HepG2 (cell line): Measurements from ENCODE around the gene CMTM3. TPM values are rescaled to one million over a fixed set of nuclear protein-coding genes. Genes with fewer than 3 reads are reported as not detected.

Source experiments
- GPN1 ChIP-seq: sonication (generic); formaldehyde crosslinking; IDR thresholded peaks from 2 replicates; pipeline ENCODE4 v1.5.1; 2020; ENCODE audit warnings: missing genetic modification reagents, borderline replicate concordance
- KLF9 ChIP-seq: IDR thresholded peaks from 2 replicates; pipeline ENCODE4 v1.6.1; 2016; ENCODE audit warnings: low read depth
- MAZ ChIP-seq, 2 experiments: sonication (generic) in 1 of 2; formaldehyde crosslinking in 1 of 2; IDR thresholded peaks; 2 replicates each; pipeline versions ENCODE4 v1.5.0 to v1.6.1; 2012 to 2020; ENCODE audit warnings: low read depth in 2 of 2, mild to moderate bottlenecking in 2 of 2, borderline replicate concordance in 1 of 2, improper control_type of control experiment in 1 of 2, low read length in 1 of 2, missing genetic modification reagents in 1 of 2, moderate library complexity in 1 of 2
- RCOR2 ChIP-seq: IDR thresholded peaks from 2 replicates; pipeline ENCODE4 v1.6.1; 2016; ENCODE audit warnings: missing biosample characterization, missing genetic modification reagents
- SMYD3 ChIP-seq: sonication (generic); formaldehyde crosslinking; IDR thresholded peaks from 2 replicates; pipeline ENCODE4 v1.8.1; 2023; ENCODE audit warnings: mild to moderate bottlenecking, missing genetic modification reagents
- SP1 ChIP-seq, 2 experiments: fragments of 450-650 bp in 1 of 2; sonication (generic) in 1 of 2; formaldehyde crosslinking in 1 of 2; IDR thresholded peaks; 2 replicates each; pipeline versions ENCODE4 v1.4.0 to v1.6.1; 2016 to 2020; ENCODE audit warnings: missing genetic modification reagents in 1 of 2
- ZKSCAN1 ChIP-seq: fragments of 150-350 bp; IDR thresholded peaks from 2 replicates; pipeline ENCODE4 v1.6.1; 2014; ENCODE audit warnings: low read length
- ZNF10 ChIP-seq: sonication (generic); formaldehyde crosslinking; IDR thresholded peaks from 2 replicates; pipeline ENCODE4 v1.4.0; 2020; ENCODE audit warnings: mild to moderate bottlenecking, low read depth, missing genetic modification reagents, borderline replicate concordance
- ZNF235 ChIP-seq: sonication (generic); formaldehyde crosslinking; IDR thresholded peaks from 2 replicates; pipeline ENCODE4 v1.8.1; 2023; ENCODE audit warnings: mild to moderate bottlenecking, missing genetic modification reagents, borderline replicate concordance
- ZNF331 ChIP-seq: sonication (generic); formaldehyde crosslinking; IDR thresholded peaks from 2 replicates; pipeline ENCODE4 v1.4.0; 2020; ENCODE audit warnings: missing genetic modification reagents
- ZNF780A ChIP-seq: sonication (generic); formaldehyde crosslinking; IDR thresholded peaks from 2 replicates; pipeline ENCODE4 v1.8.0; 2022; ENCODE audit warnings: mild to moderate bottlenecking, missing genetic modification reagents, moderate library complexity
- ZNF790 ChIP-seq: sonication (generic); formaldehyde crosslinking; IDR thresholded peaks from 2 replicates; pipeline ENCODE4 v1.8.0; 2022; ENCODE audit warnings: missing genetic modification reagents, mild to moderate bottlenecking, borderline replicate concordance
- polyA plus RNA-seq, 8 experiments: library from polyadenylated mRNA; depleted of rRNA in 3 of 8; stranded (reverse) in 7 of 8; unstranded in 1 of 8; fragments of >200 nt; fragmentation: Illumina TruSeq in 4 of 8; extraction: Trizol in 4 of 8; gene quantifications; 2 replicates each; pipeline versions ENCODE4 v1.2.1 to v1.2.3, GENCODE V29; 2011 to 2016; ENCODE audit warnings: low read depth in 4 of 8, missing spikeins in 1 of 8, mixed read lengths in 1 of 8; ENCODE audit not compliant: insufficient read depth in 1 of 8
- total RNA-seq, 5 experiments: library from RNA; depleted of rRNA; stranded (reverse); fragments of >200 nt; fragmentation: Illumina TruSeq; extraction: Trizol; gene quantifications; 2 replicates each; pipeline ENCODE4 v1.2.3, GENCODE V29; 2016; ENCODE audit warnings: low read depth in 1 of 5
- TF ChIP-seq, protein P1 (sequence below): sonication (generic); formaldehyde crosslinking; IDR thresholded peaks from 2 replicates; pipeline ENCODE4 v1.4.0; 2020; ENCODE audit warnings: mild to moderate bottlenecking, missing genetic modification reagents
- TF ChIP-seq, protein P2 (sequence below): sonication (generic); formaldehyde crosslinking; IDR thresholded peaks from 2 replicates; pipeline ENCODE4 v1.5.0; 2020; ENCODE audit warnings: mild to moderate bottlenecking, missing genetic modification reagents
- TF ChIP-seq, protein P3 (sequence below): sonication (generic); formaldehyde crosslinking; IDR thresholded peaks from 2 replicates; pipeline ENCODE4 v1.8.0; 2022; ENCODE audit warnings: mild to moderate bottlenecking, missing genetic modification reagents, borderline replicate concordance
- TF ChIP-seq, protein P4 (sequence below), 2 experiments: sonication (generic) in 1 of 2; formaldehyde crosslinking in 1 of 2; IDR thresholded peaks; 2 replicates each; pipeline versions ENCODE4 v1.4.0 to v1.6.1; 2018 to 2020; ENCODE audit warnings: missing genetic modification reagents in 2 of 2, borderline replicate concordance in 1 of 2, low read depth in 1 of 2, mild to moderate bottlenecking in 1 of 2, missing biosample characterization in 1 of 2
- TF ChIP-seq, protein P5 (sequence below): sonication (generic); formaldehyde crosslinking; IDR thresholded peaks from 2 replicates; pipeline ENCODE4 v1.5.0; 2020; ENCODE audit warnings: mild to moderate bottlenecking, low read depth, missing genetic modification reagents, borderline replicate concordance

Gene CMTM3
- total and polyA plus RNA-seq, 2 of the 13 experiments (the other 11 are each of a cell fraction or from before 2014, with no cell fraction given) = 29.2 to 48.7 TPM

DNA sequence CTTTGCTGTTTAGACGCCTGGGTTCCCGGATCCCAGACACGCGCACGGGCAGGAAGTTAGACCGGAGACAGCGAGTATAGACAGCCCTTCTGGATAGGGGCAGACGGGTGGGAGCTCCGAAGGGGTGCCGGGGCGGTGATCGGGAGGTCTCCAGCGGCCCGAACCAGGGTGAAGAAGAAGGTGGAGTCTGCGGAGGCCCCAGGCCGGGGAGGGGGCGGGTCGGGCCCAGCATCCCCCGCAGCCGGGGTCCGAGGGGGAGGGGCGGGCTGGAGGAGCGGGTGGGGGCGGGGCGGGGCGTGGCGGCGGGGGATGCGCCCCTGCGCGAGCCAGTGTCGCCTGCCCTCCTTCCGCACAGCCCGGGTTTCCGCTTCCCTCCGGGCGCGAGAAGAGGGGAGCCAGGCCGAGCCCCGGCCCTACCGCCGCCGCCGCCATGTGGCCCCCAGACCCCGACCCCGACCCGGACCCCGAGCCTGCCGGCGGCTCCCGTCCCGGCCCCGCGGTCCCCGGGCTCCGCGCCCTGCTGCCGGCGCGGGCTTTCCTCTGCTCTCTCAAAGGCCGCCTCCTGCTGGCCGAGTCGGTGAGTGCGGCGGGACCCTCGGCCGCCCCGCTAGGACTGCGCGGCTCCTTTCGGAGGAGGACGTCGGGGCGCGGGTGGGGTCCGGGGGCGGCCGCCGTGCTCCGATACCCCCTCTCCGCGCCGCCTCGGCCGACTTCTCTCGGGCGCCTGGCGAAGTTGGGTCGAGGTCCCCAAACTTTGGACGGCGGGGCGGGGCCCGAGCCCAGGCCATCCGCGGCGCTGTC is at the start of gene CMTM3 (continued):
- TF ChIP-seq ZNF10 (CRISPR knock-in tag) (no peak), SP1 (IDR thresholded peaks at IDR 0.05) (no peak), SP1 (CRISPR knock-in tag; IDR thresholded peaks at IDR 0.05) (0 out of 2 replicates have a peak, but pooled peaks have one; percentile 14), SMYD3 (no peak), GPN1 (CRISPR knock-in tag) (no peak), ZNF331 (CRISPR knock-in tag) (no peak; the same call in 1 of the 2 replicates), MAZ (IDR thresholded peaks at IDR 0.05; ENCODE audit: borderline replicate concordance, low read depth, low read length) (no peak), MAZ (CRISPR knock-in tag; IDR thresholded peaks at IDR 0.05; ENCODE audit: low read depth) (no peak), ZNF790 (CRISPR knock-in tag) (no peak), ZKSCAN1 (no peak), ZNF780A (CRISPR knock-in tag) (no peak), RCOR2 (CRISPR knock-in tag) (no peak), ZNF235 (CRISPR knock-in tag) (no peak), KLF9 (CRISPR knock-in tag) (no peak)
- TF ChIP-seq, protein P1, sequence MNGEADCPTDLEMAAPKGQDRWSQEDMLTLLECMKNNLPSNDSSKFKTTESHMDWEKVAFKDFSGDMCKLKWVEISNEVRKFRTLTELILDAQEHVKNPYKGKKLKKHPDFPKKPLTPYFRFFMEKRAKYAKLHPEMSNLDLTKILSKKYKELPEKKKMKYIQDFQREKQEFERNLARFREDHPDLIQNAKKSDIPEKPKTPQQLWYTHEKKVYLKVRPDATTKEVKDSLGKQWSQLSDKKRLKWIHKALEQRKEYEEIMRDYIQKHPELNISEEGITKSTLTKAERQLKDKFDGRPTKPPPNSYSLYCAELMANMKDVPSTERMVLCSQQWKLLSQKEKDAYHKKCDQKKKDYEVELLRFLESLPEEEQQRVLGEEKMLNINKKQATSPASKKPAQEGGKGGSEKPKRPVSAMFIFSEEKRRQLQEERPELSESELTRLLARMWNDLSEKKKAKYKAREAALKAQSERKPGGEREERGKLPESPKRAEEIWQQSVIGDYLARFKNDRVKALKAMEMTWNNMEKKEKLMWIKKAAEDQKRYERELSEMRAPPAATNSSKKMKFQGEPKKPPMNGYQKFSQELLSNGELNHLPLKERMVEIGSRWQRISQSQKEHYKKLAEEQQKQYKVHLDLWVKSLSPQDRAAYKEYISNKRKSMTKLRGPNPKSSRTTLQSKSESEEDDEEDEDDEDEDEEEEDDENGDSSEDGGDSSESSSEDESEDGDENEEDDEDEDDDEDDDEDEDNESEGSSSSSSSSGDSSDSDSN (CRISPR knock-in tag) = no peak; the same call in 1 of the 2 replicates
- TF ChIP-seq, protein P2, sequence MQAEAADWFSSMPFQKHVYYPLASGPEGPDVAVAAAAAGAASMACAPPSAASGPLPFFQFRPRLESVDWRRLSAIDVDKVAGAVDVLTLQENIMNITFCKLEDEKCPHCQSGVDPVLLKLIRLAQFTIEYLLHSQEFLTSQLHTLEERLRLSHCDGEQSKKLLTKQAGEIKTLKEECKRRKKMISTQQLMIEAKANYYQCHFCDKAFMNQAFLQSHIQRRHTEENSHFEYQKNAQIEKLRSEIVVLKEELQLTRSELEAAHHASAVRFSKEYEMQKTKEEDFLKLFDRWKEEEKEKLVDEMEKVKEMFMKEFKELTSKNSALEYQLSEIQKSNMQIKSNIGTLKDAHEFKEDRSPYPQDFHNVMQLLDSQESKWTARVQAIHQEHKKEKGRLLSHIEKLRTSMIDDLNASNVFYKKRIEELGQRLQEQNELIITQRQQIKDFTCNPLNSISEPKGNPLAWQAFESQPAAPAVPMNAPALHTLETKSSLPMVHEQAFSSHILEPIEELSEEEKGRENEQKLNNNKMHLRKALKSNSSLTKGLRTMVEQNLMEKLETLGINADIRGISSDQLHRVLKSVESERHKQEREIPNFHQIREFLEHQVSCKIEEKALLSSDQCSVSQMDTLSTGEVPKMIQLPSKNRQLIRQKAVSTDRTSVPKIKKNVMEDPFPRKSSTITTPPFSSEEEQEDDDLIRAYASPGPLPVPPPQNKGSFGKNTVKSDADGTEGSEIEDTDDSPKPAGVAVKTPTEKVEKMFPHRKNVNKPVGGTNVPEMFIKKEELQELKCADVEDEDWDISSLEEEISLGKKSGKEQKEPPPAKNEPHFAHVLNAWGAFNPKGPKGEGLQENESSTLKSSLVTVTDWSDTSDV (CRISPR knock-in tag) = peak; percentile 51; the same call in 1 of the 2 replicates
- TF ChIP-seq, protein P3, sequence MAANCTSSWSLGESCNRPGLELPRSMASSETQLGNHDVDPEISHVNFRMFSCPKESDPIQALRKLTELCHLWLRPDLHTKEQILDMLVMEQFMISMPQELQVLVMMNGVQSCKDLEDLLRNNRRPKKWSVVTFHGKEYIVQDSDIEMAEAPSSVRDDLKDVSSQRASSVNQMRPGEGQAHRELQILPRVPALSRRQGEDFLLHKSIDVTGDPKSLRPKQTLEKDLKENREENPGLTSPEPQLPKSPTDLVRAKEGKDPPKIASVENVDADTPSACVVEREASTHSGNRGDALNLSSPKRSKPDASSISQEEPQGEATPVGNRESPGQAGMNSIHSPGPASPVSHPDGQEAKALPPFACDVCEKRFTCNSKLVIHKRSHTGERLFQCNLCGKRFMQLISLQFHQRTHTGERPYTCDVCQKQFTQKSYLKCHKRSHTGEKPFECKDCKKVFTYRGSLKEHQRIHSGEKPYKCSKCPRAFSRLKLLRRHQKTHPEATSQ (CRISPR knock-in tag) = no peak
- TF ChIP-seq, protein P4, sequence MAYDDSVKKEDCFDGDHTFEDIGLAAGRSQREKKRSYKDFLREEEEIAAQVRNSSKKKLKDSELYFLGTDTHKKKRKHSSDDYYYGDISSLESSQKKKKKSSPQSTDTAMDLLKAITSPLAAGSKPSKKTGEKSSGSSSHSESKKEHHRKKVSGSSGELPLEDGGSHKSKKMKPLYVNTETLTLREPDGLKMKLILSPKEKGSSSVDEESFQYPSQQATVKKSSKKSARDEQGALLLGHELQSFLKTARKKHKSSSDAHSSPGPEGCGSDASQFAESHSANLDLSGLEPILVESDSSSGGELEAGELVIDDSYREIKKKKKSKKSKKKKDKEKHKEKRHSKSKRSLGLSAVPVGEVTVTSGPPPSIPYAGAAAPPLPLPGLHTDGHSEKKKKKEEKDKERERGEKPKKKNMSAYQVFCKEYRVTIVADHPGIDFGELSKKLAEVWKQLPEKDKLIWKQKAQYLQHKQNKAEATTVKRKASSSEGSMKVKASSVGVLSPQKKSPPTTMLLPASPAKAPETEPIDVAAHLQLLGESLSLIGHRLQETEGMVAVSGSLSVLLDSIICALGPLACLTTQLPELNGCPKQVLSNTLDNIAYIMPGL (CRISPR knock-in tag; IDR thresholded peaks at IDR 0.05; ENCODE audit: borderline replicate concordance in 1 of 2, low read depth in 1 of 2) = peak; percentile 94 to 97; a peak in 3 of 4 replicates
- TF ChIP-seq, protein P5, sequence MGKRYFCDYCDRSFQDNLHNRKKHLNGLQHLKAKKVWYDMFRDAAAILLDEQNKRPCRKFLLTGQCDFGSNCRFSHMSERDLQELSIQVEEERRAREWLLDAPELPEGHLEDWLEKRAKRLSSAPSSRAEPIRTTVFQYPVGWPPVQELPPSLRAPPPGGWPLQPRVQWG (CRISPR knock-in tag) = no peak
